ENCODE measurements around the gene EEIG1. TPM values are rescaled to one million over a fixed set of nuclear protein-coding genes. Genes with fewer than 3 reads are reported as not detected.

Gene EEIG1
- total and polyA plus RNA-seq, 9 of the 15 experiments (the other 6 are each of a cell fraction or from before 2014, with no cell fraction given): 0.17 to 16.7 (median 3.6) TPM

DNA sequence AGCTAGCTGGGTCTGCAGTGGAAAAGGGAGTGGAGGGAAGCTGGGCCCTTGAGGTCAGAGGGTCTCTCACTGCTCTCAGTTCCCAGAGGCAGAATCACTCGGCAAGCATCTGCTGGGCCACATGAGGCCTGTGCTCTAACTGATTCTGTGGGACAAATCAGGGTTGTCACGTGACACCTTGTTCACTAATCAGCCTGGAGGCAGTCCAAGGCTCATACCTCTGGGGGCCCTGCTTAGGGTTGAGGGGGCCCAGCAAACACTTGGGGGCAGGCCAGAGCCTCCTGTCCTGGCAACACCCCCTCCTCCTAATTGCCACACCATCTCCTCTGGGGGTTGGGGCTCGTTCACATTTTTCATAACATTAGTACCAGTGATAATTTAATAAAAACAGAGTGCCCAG is 34.1 kb downstream of the EEIG1 start (continued):
- peak; percentile 55 for TF ChIP-seq USF2 (CRISPR knock-in tag; IDR thresholded peaks at IDR 0.05)
- no peak for TF ChIP-seq BRF2 (IDR thresholded peaks at IDR 0.05; ENCODE audit: borderline replicate concordance, insufficient read depth, insufficient read length)
- peak; percentile 91 for TF ChIP-seq TFE3 (CRISPR knock-in tag; IDR thresholded peaks at IDR 0.05)
- TF ChIP-seq HBP1 (CRISPR knock-in tag; IDR thresholded peaks at IDR 0.05): no peak
- no peak for TF ChIP-seq MTA3 (IDR thresholded peaks at IDR 0.05; ENCODE audit: borderline replicate concordance)
- no peak for TF ChIP-seq NFXL1 (CRISPR knock-in tag; IDR thresholded peaks at IDR 0.05)
- TF ChIP-seq ZBTB17 (CRISPR knock-in tag; IDR thresholded peaks at IDR 0.05): no peak
- TF ChIP-seq TOE1 (IDR thresholded peaks at IDR 0.05; ENCODE audit: borderline replicate concordance): peak; percentile 88
- TF ChIP-seq TOE1 (CRISPR knock-in tag; IDR thresholded peaks at IDR 0.05; ENCODE audit: borderline replicate concordance, low read depth): no peak

Measured in K562 (cell line).